Adrenal gland (tissue), 12 donors: ENCODE results near the gene SPOCK2. TPM values are rescaled to one million over a fixed set of nuclear protein-coding genes. Genes with fewer than 3 reads are reported as not detected.
A peak's percentile ranks its signal among the peaks of the same experiment; 100 is the strongest.

Experiments used
- DNase-seq, 7 donors: peaks; one replicate each; pipeline ENCODE4 v3.0.0-alpha.2; 2019 to 2020
- H3K27ac ChIP-seq, 5 donors: fragments of 200-600 bp; sonication (generic) in 4 of 5; 1 replicate in 3 of 5; 2 replicates in 2 of 5; pipeline versions ENCODE4 v1.5.1 to v1.8.0; 2016 to 2020; ENCODE audit warnings: mild to moderate bottlenecking in 1 of 5
- H3K27me3 ChIP-seq: fragments of 200-600 bp; 2 replicates; pipeline ENCODE4 v1.8.0; 2021
- H3K36me3 ChIP-seq, 2 donors: fragments of 200-600 bp; replicated peaks in 1 of 2; 1 replicate in 1 of 2; 2 replicates in 1 of 2; pipeline versions ENCODE4 v1.5.1 to v1.8.0; 2018 to 2022
- H3K4me1 ChIP-seq, 2 donors: fragments of 200-600 bp; replicated peaks in 1 of 2; 1 replicate in 1 of 2; 2 replicates in 1 of 2; pipeline versions ENCODE4 v1.5.1 to v1.8.0; 2018 to 2021
- H3K4me3 ChIP-seq, 4 donors: fragments of 200-600 bp; sonication (generic) in 3 of 4; one replicate each; pipeline ENCODE4 v1.5.1; 2016 to 2018
- H3K9me3 ChIP-seq, 3 donors: fragments of 200-600 bp; sonication (generic) in 1 of 3; replicated peaks in 1 of 3; 1 replicate in 2 of 3; 2 replicates in 1 of 3; pipeline versions ENCODE4 v1.5.1 to v1.8.0; 2016 to 2021
- POLR2A ChIP-seq, 2 donors: fragments of 450-650 bp; IDR thresholded peaks; one replicate each; pipeline ENCODE4 v1.6.1; 2017; ENCODE audit warnings: antibody characterized with exemption in 2 of 2, mild to moderate bottlenecking in 2 of 2, moderate library complexity in 1 of 2
- WGBS, 4 donors: extraction: QIAGEN DNeasy Blood & Tissue Kit in 2 of 4; methylation state at CpG; one replicate each; pipeline versions ENCODE4 v1.1.5 to v1.1.7; 2013 to 2017; 5-methylcytosine and 5-hydroxymethylcytosine counted together
- intact Hi-C, 2 donors: fragments of 100-400 bp; cut with DNase I; formaldehyde crosslinking; loops; one replicate each; pipeline versions ENCODE4 v1.14.1 to v1.15.0; 2022 to 2023
- polyA plus RNA-seq, 3 donors: library from polyadenylated mRNA; stranded (reverse); fragments of 200-250 nt in 2 of 3; fragments of 350-450 nt in 1 of 3; fragmentation: Illumina TruSeq in 1 of 3; extraction: RNeasy Lipid Tissue Mini Kit (QIAGEN cat#74804) in 1 of 3; gene quantifications; one replicate each; pipeline ENCODE4 v1.2.3, GENCODE V29; 2013 to 2014
- total RNA-seq, 9 donors: library from RNA; depleted of rRNA in 4 of 9; stranded (reverse); fragments of >200 nt in 4 of 9; fragments of 120-200 nt in 1 of 9; fragmentation: NEBNext Ultra II Directional in 1 of 9; extraction: Animal tissue kit (Norgen Biotek cat#: 25700) in 1 of 9; gene quantifications; one replicate each; pipeline versions ENCODE4 v1.1.0 to v1.2.4, GENCODE V29; 2013 to 2023
- TF ChIP-seq, protein P1 (sequence below), 6 experiments: fragments of 450-650 bp in 4 of 6; fragments of 200-600 bp in 2 of 6; sonication (generic) in 1 of 6; IDR thresholded peaks; 1 replicate in 5 of 6; 2 replicates in 1 of 6; pipeline versions ENCODE4 v1.5.1 to v1.8.0; 2016 to 2021; ENCODE audit warnings: antibody characterized with exemption in 6 of 6, mild to moderate bottlenecking in 2 of 6, moderate library complexity in 1 of 6
- donor health status: healthy with polysubstance abuse.
- donor health status: Bipolar disorder and iron deficiency.
- donor health status: DM: yes; HTN: yes; CAD: no.
- donor health status: DM: no; HTN: no; CAD: no.
- donor health status: DM: no; HTN: no; CAD: no.
- donor health status: DM: yes; HTN: yes; CAD: no.

The SPOCK2 gene
- total and polyA plus RNA-seq, 12 donors, result 11.7 to 68.9 (median 37.4) TPM

DNA sequence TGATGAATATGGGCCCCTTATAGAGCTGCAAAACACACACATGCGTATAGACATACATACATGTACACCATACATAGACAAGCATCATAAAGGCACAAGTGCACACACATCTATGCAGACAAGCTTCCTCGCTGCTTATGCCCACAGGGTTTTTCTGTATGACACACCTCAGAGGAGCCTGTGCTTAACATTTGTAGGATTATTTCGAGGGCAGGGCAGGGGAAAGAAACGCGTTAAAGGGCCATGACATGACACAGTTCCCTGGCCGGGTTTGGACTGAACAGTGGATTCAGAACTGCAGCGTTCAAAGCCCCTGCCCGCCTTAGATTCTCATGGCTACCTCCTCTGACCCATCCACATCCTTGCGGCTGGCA is 79.3 kb downstream of the SPOCK2 start:
- Histone ChIP-seq H3K27me3 (no peaks in the 10 kb centered on the region), H3K9me3 (no peaks in the 10 kb centered on the region), H3K27ac (peak overlapping the region; percentile 34 to 91 (median 75)), H3K4me1 (peaks cover 51 to 76% of the 10 kb centered on the region in 2 donors), H3K4me3 (no peak overlapping the region), H3K36me3 (peaks cover 0 to 23% of the 10 kb centered on the region in 2 donors)
- no peak for DNase-seq
- TF ChIP-seq POLR2A (IDR thresholded peaks at IDR 0.05), result no peak
- TF ChIP-seq, protein P1, sequence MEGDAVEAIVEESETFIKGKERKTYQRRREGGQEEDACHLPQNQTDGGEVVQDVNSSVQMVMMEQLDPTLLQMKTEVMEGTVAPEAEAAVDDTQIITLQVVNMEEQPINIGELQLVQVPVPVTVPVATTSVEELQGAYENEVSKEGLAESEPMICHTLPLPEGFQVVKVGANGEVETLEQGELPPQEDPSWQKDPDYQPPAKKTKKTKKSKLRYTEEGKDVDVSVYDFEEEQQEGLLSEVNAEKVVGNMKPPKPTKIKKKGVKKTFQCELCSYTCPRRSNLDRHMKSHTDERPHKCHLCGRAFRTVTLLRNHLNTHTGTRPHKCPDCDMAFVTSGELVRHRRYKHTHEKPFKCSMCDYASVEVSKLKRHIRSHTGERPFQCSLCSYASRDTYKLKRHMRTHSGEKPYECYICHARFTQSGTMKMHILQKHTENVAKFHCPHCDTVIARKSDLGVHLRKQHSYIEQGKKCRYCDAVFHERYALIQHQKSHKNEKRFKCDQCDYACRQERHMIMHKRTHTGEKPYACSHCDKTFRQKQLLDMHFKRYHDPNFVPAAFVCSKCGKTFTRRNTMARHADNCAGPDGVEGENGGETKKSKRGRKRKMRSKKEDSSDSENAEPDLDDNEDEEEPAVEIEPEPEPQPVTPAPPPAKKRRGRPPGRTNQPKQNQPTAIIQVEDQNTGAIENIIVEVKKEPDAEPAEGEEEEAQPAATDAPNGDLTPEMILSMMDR (IDR thresholded peaks at IDR 0.05), result no peak
- intact Hi-C loops, result no loop called here
- WGBS, 4 donors, result 30 to 54% (median 45%) methylated on average over 8 to 9 of the region's 9 CpGs

Other genes starting within 250 kb of the SPOCK2 start
- gene PSAP, start 237.3 kb downstream of the SPOCK2 start, total RNA-seq, result 1,000 to 10,000 TPM; 1,087 to 3,452 (median 2,251) TPM
- gene PSAP, start 237.3 kb downstream of the SPOCK2 start, polyA plus RNA-seq, result 1,000 to 10,000 TPM in 1 of 3 donors, 100 to 1,000 TPM in 2; 623 to 1,694 (median 805) TPM
- 10 to 100 TPM in 8 of 9 donors, 1 to 10 TPM in 1; 4.8 to 49.7 (median 33.4) TPM for gene CHST3, start 124.2 kb downstream of the SPOCK2 start, total RNA-seq
- gene CHST3, start 124.2 kb downstream of the SPOCK2 start, polyA plus RNA-seq, result 10 to 100 TPM in 1 of 3 donors, 1 to 10 TPM in 2; 3.9 to 30.2 (median 5.4) TPM
- 100 to 1,000 TPM in 8 of 9 donors, 10 to 100 TPM in 1; 69.1 to 185 (median 148) TPM for gene ANAPC16, start 127.5 kb upstream of the SPOCK2 start, total RNA-seq
- gene ANAPC16, start 127.5 kb upstream of the SPOCK2 start, polyA plus RNA-seq, result 100 to 1,000 TPM; 102 to 186 (median 128) TPM
- 10 to 100 TPM; 26.6 to 57.4 (median 38.5) TPM for gene ASCC1, start 127.7 kb upstream of the SPOCK2 start, total RNA-seq
- gene ASCC1, start 127.7 kb upstream of the SPOCK2 start, polyA plus RNA-seq, result 100 to 1,000 TPM in 1 of 3 donors, 10 to 100 TPM in 1, 1 to 10 TPM in 1; 9.7 to 101 (median 10.1) TPM
- 100 to 1,000 TPM; 100 to 711 (median 365) TPM for gene DDIT4, start 185.4 kb upstream of the SPOCK2 start, total RNA-seq
- gene DDIT4, start 185.4 kb upstream of the SPOCK2 start, polyA plus RNA-seq, result 100 to 1,000 TPM; 109 to 149 (median 123) TPM